Measurements from ENCODE around the gene GBX1.

DNA sequence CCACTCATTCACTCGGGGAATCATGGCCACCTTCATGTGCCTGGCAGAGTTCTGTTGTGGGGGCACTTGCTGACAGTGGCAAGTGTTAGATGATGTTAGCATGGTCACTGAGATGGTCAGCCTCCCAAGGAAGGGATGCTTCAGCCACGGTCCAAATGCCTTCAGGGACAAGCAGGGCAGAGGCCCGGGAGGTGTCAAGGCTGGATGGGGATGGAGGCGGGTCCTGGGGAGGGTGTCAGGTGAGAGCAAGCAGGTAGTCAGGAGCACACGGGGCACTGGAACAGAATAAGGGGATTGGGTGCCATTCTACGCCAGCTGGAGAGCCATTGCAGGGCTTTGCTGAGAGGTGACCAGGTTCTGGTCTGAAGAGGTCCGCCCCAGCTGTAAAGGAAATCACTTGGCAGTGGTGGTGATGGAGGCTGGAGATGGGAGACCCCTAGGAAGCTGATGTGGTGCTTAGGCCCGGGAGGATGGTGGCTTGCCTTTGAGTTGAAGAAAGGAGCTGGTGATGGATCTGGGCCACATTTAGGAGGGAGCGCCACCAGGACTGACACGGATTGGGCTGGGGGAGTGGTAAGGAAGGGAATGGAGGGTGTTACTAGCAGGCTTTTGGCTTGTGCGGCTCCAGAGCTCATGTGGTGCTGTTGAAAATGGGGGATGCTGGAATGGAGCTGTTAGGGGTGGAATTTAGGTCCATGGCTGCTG lies 57.1 kb downstream of the GBX1 start:
- TF ChIP-seq, protein P1, sequence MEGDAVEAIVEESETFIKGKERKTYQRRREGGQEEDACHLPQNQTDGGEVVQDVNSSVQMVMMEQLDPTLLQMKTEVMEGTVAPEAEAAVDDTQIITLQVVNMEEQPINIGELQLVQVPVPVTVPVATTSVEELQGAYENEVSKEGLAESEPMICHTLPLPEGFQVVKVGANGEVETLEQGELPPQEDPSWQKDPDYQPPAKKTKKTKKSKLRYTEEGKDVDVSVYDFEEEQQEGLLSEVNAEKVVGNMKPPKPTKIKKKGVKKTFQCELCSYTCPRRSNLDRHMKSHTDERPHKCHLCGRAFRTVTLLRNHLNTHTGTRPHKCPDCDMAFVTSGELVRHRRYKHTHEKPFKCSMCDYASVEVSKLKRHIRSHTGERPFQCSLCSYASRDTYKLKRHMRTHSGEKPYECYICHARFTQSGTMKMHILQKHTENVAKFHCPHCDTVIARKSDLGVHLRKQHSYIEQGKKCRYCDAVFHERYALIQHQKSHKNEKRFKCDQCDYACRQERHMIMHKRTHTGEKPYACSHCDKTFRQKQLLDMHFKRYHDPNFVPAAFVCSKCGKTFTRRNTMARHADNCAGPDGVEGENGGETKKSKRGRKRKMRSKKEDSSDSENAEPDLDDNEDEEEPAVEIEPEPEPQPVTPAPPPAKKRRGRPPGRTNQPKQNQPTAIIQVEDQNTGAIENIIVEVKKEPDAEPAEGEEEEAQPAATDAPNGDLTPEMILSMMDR (IDR thresholded peaks at IDR 0.05): no peak
- TF ChIP-seq EZH2 (IDR thresholded peaks at IDR 0.05): no peak

All from neural progenitor cell (in vitro differentiated cells).